Osteoblast (primary cell): ENCODE measurements around the gene IFIT1B. TPM values are rescaled to one million over a fixed set of nuclear protein-coding genes. Genes with fewer than 3 reads are reported as not detected.

Experiments used
- DNase-seq: peaks from one replicate; pipeline ENCODE4 v3.0.0; 2011; ENCODE audit warnings: low spot score, mixed read lengths; ENCODE audit not compliant: insufficient read length; ENCODE audit errors: missing footprints
- H2AFZ ChIP-seq: 2 replicates; pipeline ENCODE4 v1.6.0; 2011; ENCODE audit warnings: mild to moderate bottlenecking, low read length
- H3K27ac ChIP-seq: 2 replicates; pipeline ENCODE4 v1.5.1; 2011; ENCODE audit warnings: mild to moderate bottlenecking, low read depth, low read length, moderate library complexity
- H3K27me3 ChIP-seq: 2 replicates; pipeline ENCODE4 v1.6.0; 2012; ENCODE audit warnings: mild to moderate bottlenecking, control low read depth, inconsistent platforms, low read length, moderate library complexity; ENCODE audit not compliant: insufficient read depth
- H3K36me3 ChIP-seq: 2 replicates; pipeline ENCODE4 v1.5.1; 2011; ENCODE audit warnings: mild to moderate bottlenecking, low read length, control low read depth, moderate library complexity; ENCODE audit not compliant: insufficient read depth
- H3K4me1 ChIP-seq: 2 replicates; pipeline ENCODE4 v1.5.1; 2011; ENCODE audit warnings: mild to moderate bottlenecking, low read length, control low read depth, moderate library complexity; ENCODE audit not compliant: insufficient read depth
- H3K4me2 ChIP-seq: 2 replicates; pipeline ENCODE4 v1.6.0; 2011; ENCODE audit warnings: mild to moderate bottlenecking, low read length; ENCODE audit not compliant: insufficient read depth
- H3K4me3 ChIP-seq: fragments of 200-600 bp; sonication (generic); 3 replicates; pipeline ENCODE4 v1.5.1; 2012; ENCODE audit warnings: mild to moderate bottlenecking, low read length, inconsistent platforms; ENCODE audit not compliant: insufficient read depth
- H3K79me2 ChIP-seq: 2 replicates; pipeline ENCODE4 v1.6.0; 2012; ENCODE audit warnings: mild to moderate bottlenecking, low read length, control low read depth, inconsistent platforms; ENCODE audit not compliant: insufficient read depth
- H3K9me3 ChIP-seq: 2 replicates; pipeline ENCODE4 v1.5.1; 2011; ENCODE audit warnings: low read depth, low read length, control low read depth
- H4K20me1 ChIP-seq: 2 replicates; pipeline ENCODE4 v1.6.0; 2012; ENCODE audit warnings: mild to moderate bottlenecking, low read length, control low read depth; ENCODE audit not compliant: insufficient read depth
- total RNA-seq: library from RNA; depleted of rRNA; stranded (reverse); fragments of >200 nt; gene quantifications from 2 replicates; pipeline ENCODE4 v1.2.3, GENCODE V29; 2012
- TF ChIP-seq, protein P1 (sequence below): IDR thresholded peaks from 2 replicates; pipeline ENCODE4 v1.5.1; 2011; ENCODE audit warnings: mild to moderate bottlenecking, low read depth, low read length, moderate library complexity; ENCODE audit errors: extremely low read depth

Gene IFIT1B
- total RNA-seq, 1 donor: not detected

DNA sequence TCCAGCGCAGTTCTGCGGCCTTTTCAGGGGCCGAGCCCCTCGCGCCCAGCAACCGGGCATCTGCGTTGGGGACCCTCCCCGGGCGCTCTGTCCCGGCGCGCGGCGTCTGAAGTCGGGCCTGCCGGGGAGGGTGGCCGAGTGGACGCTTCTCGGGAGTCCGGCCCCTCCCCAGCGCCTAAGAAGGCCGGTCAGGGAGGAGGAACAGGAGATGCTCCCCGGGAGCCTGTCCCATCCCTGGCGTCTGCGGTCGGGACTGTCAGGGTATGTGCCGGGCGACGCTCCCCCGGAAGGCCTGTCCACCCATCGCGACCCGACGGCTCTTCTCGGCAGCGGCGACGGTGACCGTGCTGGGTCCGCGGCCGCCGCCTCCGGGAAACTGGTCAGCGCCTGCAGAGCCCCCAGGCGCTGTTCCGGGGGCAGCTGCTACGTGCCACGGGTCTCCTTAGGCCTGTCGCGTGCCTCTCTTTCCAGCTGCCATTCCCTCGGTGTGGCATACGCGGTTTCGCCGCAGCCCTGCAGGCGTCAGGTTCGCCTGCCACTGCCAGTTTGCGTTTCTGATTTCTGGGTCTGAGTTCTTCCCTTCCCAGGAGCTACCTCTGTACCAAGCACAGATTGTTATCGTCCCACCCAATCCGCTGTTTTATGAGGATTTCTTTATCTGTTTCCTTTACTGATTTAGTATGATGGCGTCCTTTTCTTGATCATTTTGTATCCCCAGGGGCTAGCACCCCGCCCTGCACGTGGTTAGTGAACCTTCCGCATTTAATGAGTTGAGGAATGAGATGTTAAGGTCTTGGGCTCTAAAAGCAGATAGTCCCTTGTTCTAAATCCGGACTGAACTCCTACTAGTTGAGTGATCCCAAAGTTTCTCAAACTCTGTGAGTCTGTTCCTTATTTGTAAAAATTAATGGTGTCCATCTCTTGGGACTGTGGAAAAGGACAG lies 37.3 kb downstream of the IFIT1B start:
- Histone ChIP-seq H3K4me2 (peak overlapping the region; percentile 86), H3K4me3 (peak overlapping the region; percentile 90), H3K27me3 (no peaks in the 10 kb centered on the region), H3K79me2 (peaks cover 40% of the 10 kb centered on the region), H3K9me3 (no peaks in the 10 kb centered on the region), H4K20me1 (no peaks in the 10 kb centered on the region), H3K27ac (peak overlapping the region; percentile 86), H3K36me3 (peaks cover 13% of the 10 kb centered on the region), H2AFZ (peak overlapping the region; percentile 97), H3K4me1 (peaks cover 14% of the 10 kb centered on the region)
- TF ChIP-seq, protein P1, sequence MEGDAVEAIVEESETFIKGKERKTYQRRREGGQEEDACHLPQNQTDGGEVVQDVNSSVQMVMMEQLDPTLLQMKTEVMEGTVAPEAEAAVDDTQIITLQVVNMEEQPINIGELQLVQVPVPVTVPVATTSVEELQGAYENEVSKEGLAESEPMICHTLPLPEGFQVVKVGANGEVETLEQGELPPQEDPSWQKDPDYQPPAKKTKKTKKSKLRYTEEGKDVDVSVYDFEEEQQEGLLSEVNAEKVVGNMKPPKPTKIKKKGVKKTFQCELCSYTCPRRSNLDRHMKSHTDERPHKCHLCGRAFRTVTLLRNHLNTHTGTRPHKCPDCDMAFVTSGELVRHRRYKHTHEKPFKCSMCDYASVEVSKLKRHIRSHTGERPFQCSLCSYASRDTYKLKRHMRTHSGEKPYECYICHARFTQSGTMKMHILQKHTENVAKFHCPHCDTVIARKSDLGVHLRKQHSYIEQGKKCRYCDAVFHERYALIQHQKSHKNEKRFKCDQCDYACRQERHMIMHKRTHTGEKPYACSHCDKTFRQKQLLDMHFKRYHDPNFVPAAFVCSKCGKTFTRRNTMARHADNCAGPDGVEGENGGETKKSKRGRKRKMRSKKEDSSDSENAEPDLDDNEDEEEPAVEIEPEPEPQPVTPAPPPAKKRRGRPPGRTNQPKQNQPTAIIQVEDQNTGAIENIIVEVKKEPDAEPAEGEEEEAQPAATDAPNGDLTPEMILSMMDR: no peak
- peak; percentile 87 for DNase-seq

DNA sequence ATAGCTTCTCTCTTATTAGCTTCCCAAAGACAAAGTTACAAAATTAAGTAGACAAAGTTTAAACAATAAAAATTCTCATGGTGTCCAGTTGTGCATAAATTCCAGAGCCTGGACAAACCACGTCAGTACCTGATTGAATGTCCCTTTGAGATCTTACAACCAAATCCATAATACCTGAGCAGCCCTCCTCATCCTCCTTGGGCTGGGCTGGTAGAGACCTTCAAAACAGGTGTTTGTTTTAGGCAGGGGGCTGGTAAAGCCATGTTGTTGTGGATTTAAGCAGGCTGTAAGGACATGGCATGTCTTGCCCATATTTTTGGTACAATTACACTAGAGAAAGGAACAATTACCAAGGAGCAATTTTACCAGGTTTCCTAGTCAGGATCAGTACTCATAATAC lies 38.6 kb downstream of the IFIT1B start:
- no peak for DNase-seq
- no peaks in the 10 kb centered on the region for H3K27me3 ChIP-seq
- TF ChIP-seq, protein P1: no peak
- no peaks in the 10 kb centered on the region for H3K9me3 ChIP-seq
- no peak overlapping the region for H2AFZ ChIP-seq
- no peak overlapping the region for H3K4me3 ChIP-seq
- peaks cover 43% of the 10 kb centered on the region for H3K79me2 ChIP-seq
- peaks cover 14% of the 10 kb centered on the region for H3K4me1 ChIP-seq
- no peak overlapping the region for H3K27ac ChIP-seq
- H3K36me3 ChIP-seq: peaks cover 17% of the 10 kb centered on the region
- peak overlapping the region; percentile 86 for H3K4me2 ChIP-seq
- H4K20me1 ChIP-seq: no peaks in the 10 kb centered on the region

GRCh38 chr10:89419548-89419947 lies 41.7 kb downstream of the IFIT1B start:
- H3K27me3 ChIP-seq: no peaks in the 10 kb centered on the region
- H3K36me3 ChIP-seq: peaks cover 17% of the 10 kb centered on the region
- H3K4me2 ChIP-seq: peak overlapping the region; percentile 47
- H3K27ac ChIP-seq: no peak overlapping the region
- no peak overlapping the region for H3K4me3 ChIP-seq
- peaks cover 9% of the 10 kb centered on the region for H3K4me1 ChIP-seq
- H3K79me2 ChIP-seq: peaks cover 38% of the 10 kb centered on the region
- DNase-seq: no peak
- H2AFZ ChIP-seq: no peak overlapping the region
- no peaks in the 10 kb centered on the region for H3K9me3 ChIP-seq
- H4K20me1 ChIP-seq: no peaks in the 10 kb centered on the region
- TF ChIP-seq, protein P1: peak; percentile 60

- no peak for DNase-seq
- H3K27ac ChIP-seq: no peak overlapping the region
- peaks cover 17% of the 10 kb centered on the region for H3K36me3 ChIP-seq
- no peaks in the 10 kb centered on the region for H3K27me3 ChIP-seq
- no peaks in the 10 kb centered on the region for H3K9me3 ChIP-seq
- no peak overlapping the region for H3K4me2 ChIP-seq
- H3K4me3 ChIP-seq: no peak overlapping the region
- TF ChIP-seq, protein P1: no peak
- peaks cover 5% of the 10 kb centered on the region for H3K4me1 ChIP-seq
- no peaks in the 10 kb centered on the region for H4K20me1 ChIP-seq
- no peak overlapping the region for H2AFZ ChIP-seq
- H3K79me2 ChIP-seq: peaks cover 23% of the 10 kb centered on the region
These were observed 43.2 kb downstream of the IFIT1B start for GRCh38 chr10:89421018-89421476.
